SK-N-SH (cell line): ENCODE measurements around the gene SYCE1L. TPM values are rescaled to one million over a fixed set of nuclear protein-coding genes. Genes with fewer than 3 reads are reported as not detected.

Experiments used
- CTCF ChIA-PET: fragments of 300-600, 350-600 bp; formaldehyde crosslinking; extraction: SDS; loops from one replicate; lab custom pipeline; 2021; lab: Yijun Ruan, JAX
- POLR2A ChIA-PET: fragments of 350-600 bp; sonication (Branson Sonifier 250); formaldehyde crosslinking; extraction: SDS; loops from one replicate; lab custom pipeline; 2020; ENCODE audit warnings: antibody characterized with exemption, inconsistent platforms; lab: Yijun Ruan, JAX
- DNase-seq: peaks from one replicate; pipeline ENCODE4 v3.0.0; 2012
- H2AFZ ChIP-seq: fragments of 200-600 bp; sonication (generic); 2 replicates; pipeline ENCODE4 v1.8.1; 2016; ENCODE audit warnings: antibody characterized with exemption, mild to moderate bottlenecking, low read depth
- H3F3A ChIP-seq: fragments of 200-600 bp; sonication (generic); replicated peaks from 2 replicates; pipeline ENCODE3; 2016; ENCODE audit warnings: antibody characterized with exemption, mild to moderate bottlenecking; ENCODE audit not compliant: insufficient read depth
- H3K27ac ChIP-seq, 2 experiments: fragments of 200-500 bp in 1 of 2; fragments of 200-600 bp in 1 of 2; sonication (Bioruptor generic) in 1 of 2; sonication (generic), shearing (Covaris generic) in 1 of 2; 2 replicates each; pipeline versions ENCODE4 v1.5.1 to v1.6.1; 2014 to 2016; ENCODE audit warnings: low read depth in 2 of 2, inconsistent platforms in 1 of 2, low read length in 1 of 2, mild to moderate bottlenecking in 1 of 2, mixed read lengths in 1 of 2
- H3K27me3 ChIP-seq: fragments of 200-600 bp; sonication (generic), shearing (Covaris generic); 2 replicates; pipeline ENCODE4 v1.6.1; 2016; ENCODE audit warnings: mixed run types; ENCODE audit not compliant: insufficient read depth
- H3K36me3 ChIP-seq, 2 experiments: fragments of 200-500 bp in 1 of 2; fragments of 200-600 bp in 1 of 2; sonication (Bioruptor generic) in 1 of 2; sonication (generic) in 1 of 2; replicated peaks in 1 of 2; 2 replicates each; pipeline versions ENCODE3 to v1.5.1; 2014 to 2016; ENCODE audit warnings: low read length in 1 of 2, mild to moderate bottlenecking in 1 of 2; ENCODE audit not compliant: insufficient read depth in 2 of 2, control insufficient read depth in 1 of 2
- H3K4me1 ChIP-seq, 2 experiments: fragments of 200-500 bp in 1 of 2; fragments of 200-600 bp in 1 of 2; sonication (Bioruptor generic) in 1 of 2; sonication (generic), shearing (Covaris generic) in 1 of 2; 2 replicates each; pipeline versions ENCODE4 v1.5.1 to v1.6.1; 2014 to 2016; ENCODE audit warnings: low read depth in 1 of 2, low read length in 1 of 2, mixed run types in 1 of 2; ENCODE audit not compliant: insufficient read depth in 2 of 2, control insufficient read depth in 1 of 2
- H3K4me2 ChIP-seq: fragments of 200-600 bp; sonication (generic), shearing (Covaris generic); 2 replicates; pipeline ENCODE4 v1.6.1; 2017; ENCODE audit warnings: mixed run types
- H3K4me3 ChIP-seq, 2 experiments: fragments of 200-500 bp in 1 of 2; fragments of 200-600 bp in 1 of 2; sonication (Bioruptor generic) in 1 of 2; sonication (generic), shearing (Covaris generic) in 1 of 2; 2 replicates each; pipeline versions ENCODE4 v1.5.1 to v1.8.1; 2014 to 2016; ENCODE audit warnings: low read depth in 2 of 2, inconsistent platforms in 1 of 2, low read length in 1 of 2, mild to moderate bottlenecking in 1 of 2, mixed read lengths in 1 of 2, moderate library complexity in 1 of 2
- H3K79me2 ChIP-seq: fragments of 200-600 bp; sonication (generic); 2 replicates; pipeline ENCODE4 v1.8.1; 2017; ENCODE audit warnings: mild to moderate bottlenecking; ENCODE audit not compliant: insufficient read depth
- H3K9ac ChIP-seq: fragments of 200-600 bp; sonication (generic); 2 replicates; pipeline ENCODE4 v1.6.1; 2017; ENCODE audit warnings: mixed run types
- H3K9me2 ChIP-seq: fragments of 200-600 bp; sonication (generic); 2 replicates; pipeline ENCODE4 v1.6.1; 2017; ENCODE audit warnings: mixed run types
- H3K9me3 ChIP-seq: fragments of 200-600 bp; sonication (generic); 2 replicates; pipeline ENCODE4 v1.6.1; 2017; ENCODE audit warnings: mixed run types, mild to moderate bottlenecking, moderate library complexity
- H4K20me1 ChIP-seq: fragments of 200-600 bp; sonication (generic); 2 replicates; pipeline ENCODE4 v1.6.1; 2017; ENCODE audit warnings: mild to moderate bottlenecking, mixed run types; ENCODE audit not compliant: insufficient read depth
- CTCF ChIP-seq: fragments of 200-600 bp; sonication (generic); IDR thresholded peaks from 2 replicates; pipeline ENCODE4 v1.6.1; 2017; ENCODE audit warnings: antibody characterized with exemption, mild to moderate bottlenecking, moderate library complexity
- ELF1 ChIP-seq: IDR thresholded peaks from 2 replicates; pipeline ENCODE4 v1.4.0; 2012
- EZH2phosphoT487 ChIP-seq: fragments of 200-600 bp; sonication (generic); IDR thresholded peaks from 2 replicates; pipeline ENCODE4 v1.6.1; 2017; ENCODE audit warnings: low read depth, mixed run types, mild to moderate bottlenecking, antibody characterized with exemption, moderate library complexity, borderline replicate concordance
- FOXJ3 ChIP-seq: sonication (generic); formaldehyde crosslinking; IDR thresholded peaks from 2 replicates; pipeline ENCODE4 v1.5.1; 2020; ENCODE audit warnings: mild to moderate bottlenecking, missing genetic modification reagents
- FOXM1 ChIP-seq: IDR thresholded peaks from 2 replicates; pipeline ENCODE4 v1.4.0; 2012; ENCODE audit warnings: low read depth, mild to moderate bottlenecking
- GABPA ChIP-seq: IDR thresholded peaks from 2 replicates; pipeline ENCODE4 v1.4.0; 2012; ENCODE audit warnings: low read depth, mild to moderate bottlenecking
- JUND ChIP-seq: IDR thresholded peaks from 2 replicates; pipeline ENCODE4 v1.4.0; 2012
- MAX ChIP-seq: IDR thresholded peaks from 2 replicates; pipeline ENCODE4 v1.4.0; 2012; ENCODE audit warnings: low read depth
- NFIC ChIP-seq: IDR thresholded peaks from 2 replicates; pipeline ENCODE4 v1.4.0; 2012; ENCODE audit warnings: borderline replicate concordance
- NRF1 ChIP-seq: IDR thresholded peaks from 2 replicates; pipeline ENCODE4 v1.6.1; 2012; ENCODE audit warnings: low read depth, mild to moderate bottlenecking, low read length
- PBX3 ChIP-seq: IDR thresholded peaks from 2 replicates; pipeline ENCODE4; 2012
- RAD21 ChIP-seq: IDR thresholded peaks from 2 replicates; pipeline ENCODE4 v1.6.1; 2012; ENCODE audit warnings: mild to moderate bottlenecking, low read length
- SMC3 ChIP-seq: IDR thresholded peaks from 2 replicates; pipeline ENCODE4 v1.6.1; 2012; ENCODE audit warnings: low read depth, low read length, improper control_type of control experiment
- TCF12 ChIP-seq: IDR thresholded peaks from 2 replicates; pipeline ENCODE4 v1.4.0; 2012
- USF1 ChIP-seq: IDR thresholded peaks from 2 replicates; pipeline ENCODE4 v1.4.0; 2012; ENCODE audit warnings: low read depth, borderline replicate concordance
- YY1 ChIP-seq: IDR thresholded peaks from 2 replicates; pipeline ENCODE4 v1.4.0; 2012; ENCODE audit warnings: low read depth, mild to moderate bottlenecking
- WGBS: methylation state at CpG from one replicate; pipeline ENCODE4 v1.1.6; 2017; ENCODE audit warnings: low lambda C conversion rate; 5-methylcytosine and 5-hydroxymethylcytosine counted together
- polyA plus RNA-seq, 3 experiments: library from polyadenylated mRNA; depleted of rRNA; stranded (reverse); fragments of >200 nt; gene quantifications; 2 replicates each; pipeline ENCODE4 v1.2.3, GENCODE V29; 2012

Gene SYCE1L
- polyA plus RNA-seq, 1 of the 3 experiments (the other 2 are of a cell fraction): 3.5 TPM

GRCh38 chr16:77170805-77171204 is 28.4 kb upstream of the SYCE1L start:
- POLR2A ChIA-PET: interaction anchor here (0.5 kb wide), 1 partner anchor 910 kb away, joined by 3 read pairs; no protein-coding TSS in a partner anchor
- no peaks in the 10 kb centered on the region for H3K36me3 ChIP-seq

GRCh38 chr16:77171745-77172635 is 27.2 kb upstream of the SYCE1L start:
- H3K4me2 ChIP-seq: no peak overlapping the region
- H3K4me1 ChIP-seq: no peaks in the 10 kb centered on the region
- no peak overlapping the region for H3K27ac ChIP-seq
- H2AFZ ChIP-seq: no peak overlapping the region
- no peaks in the 10 kb centered on the region for H3K9me2 ChIP-seq
- ChIA-PET POLR2A (interaction anchor here (0.5 to 0.6 kb wide), 2 partner anchors 766 to 811 kb away, joined by 3 to 7 read pairs; no protein-coding TSS in a partner anchor), CTCF (interaction anchor here (0.5 to 5.0 kb wide), 57 partner anchors 9 to 1972 kb away, joined by 3 to 84 read pairs (median 4); partner anchors contain the start of gene CNTNAP4)
- TF ChIP-seq NRF1 (no peak), CTCF (peak; percentile 80), SMC3 (peak; percentile 70), RAD21 (peak; percentile 90), YY1 (no peak), ELF1 (no peak), MAX (no peak)
- WGBS: 45% methylated on average over 5 of the region's 5 CpGs
- H3K9me3 ChIP-seq: no peaks in the 10 kb centered on the region
- no peaks in the 10 kb centered on the region for H3K79me2 ChIP-seq
- no peaks in the 10 kb centered on the region for H3F3A ChIP-seq
- no peak overlapping the region; a peak in 1 of 4 replicates for H3K4me3 ChIP-seq
- H3K36me3 ChIP-seq: no peaks in the 10 kb centered on the region
- no peaks in the 10 kb centered on the region for H4K20me1 ChIP-seq
- H3K27me3 ChIP-seq: no peaks in the 10 kb centered on the region
- peak; percentile 47 for DNase-seq
- no peak overlapping the region for H3K9ac ChIP-seq

More at GRCh38 chr16:77170805-77171204, 28.4 kb upstream of the SYCE1L start:
- H3K4me3 ChIP-seq: no peak overlapping the region
- H3K27ac ChIP-seq: no peak overlapping the region
- H3K27me3 ChIP-seq: no peaks in the 10 kb centered on the region
- H3K9ac ChIP-seq: no peak overlapping the region
- no peaks in the 10 kb centered on the region for H3K4me1 ChIP-seq
- H2AFZ ChIP-seq: no peak overlapping the region
- CTCF ChIA-PET: interaction anchor here (0.6 to 5.0 kb wide), 50 partner anchors 8 to 1720 kb away, joined by 3 to 84 read pairs (median 4); partner anchors contain the start of gene CNTNAP4
- H3K9me3 ChIP-seq: no peaks in the 10 kb centered on the region
- no peak for DNase-seq
- no peaks in the 10 kb centered on the region for H3F3A ChIP-seq
- H4K20me1 ChIP-seq: no peaks in the 10 kb centered on the region
- TF ChIP-seq TCF12 (no peak), NFIC (no peak), ELF1 (no peak), FOXM1 (no peak), GABPA (no peak), MAX (no peak), EZH2phosphoT487 (no peak), JUND (no peak), FOXJ3 (CRISPR knock-in tag) (no peak), RAD21 (no peak), USF1 (no peak), PBX3 (no peak)
- WGBS: 41% methylated on average over 4 of the region's 4 CpGs
- H3K4me2 ChIP-seq: no peak overlapping the region
- H3K9me2 ChIP-seq: no peaks in the 10 kb centered on the region
- no peaks in the 10 kb centered on the region for H3K79me2 ChIP-seq
